Trophoblast cell (in vitro differentiated cells and primary cell): Measurements from ENCODE around the gene DGKD.
"Not testable (repeated sequence)": the region's sequence is repeated elsewhere in the genome, so short reads cannot be mapped to it uniquely, and the experiment has no call there.

ENCODE experiments used
- DNase-seq, 2 donors: peaks; one replicate each; pipeline ENCODE4 v3.0.0-alpha.2; 2016
- H2AFZ ChIP-seq: 2 replicates; pipeline ENCODE4 v1.6.1; 2013; ENCODE audit warnings: low read length, moderate library complexity, mild to moderate bottlenecking; ENCODE audit not compliant: insufficient read depth, poor library complexity
- H2AK5ac ChIP-seq: 2 replicates; pipeline ENCODE4 v1.6.1; 2013; ENCODE audit warnings: mild to moderate bottlenecking, low read length
- H2BK120ac ChIP-seq: 2 replicates; pipeline ENCODE4 v1.6.1; 2013; ENCODE audit warnings: low read length, mild to moderate bottlenecking, moderate library complexity; ENCODE audit not compliant: insufficient read depth, poor library complexity
- H2BK12ac ChIP-seq: 2 replicates; pipeline ENCODE4 v1.6.1; 2013; ENCODE audit warnings: mild to moderate bottlenecking, low read length, moderate library complexity
- H2BK5ac ChIP-seq: 2 replicates; pipeline ENCODE4 v1.6.1; 2013; ENCODE audit warnings: low read length, low read depth, moderate library complexity, mild to moderate bottlenecking; ENCODE audit not compliant: poor library complexity
- H3K14ac ChIP-seq: 2 replicates; pipeline ENCODE4 v1.6.1; 2013; ENCODE audit warnings: mild to moderate bottlenecking, low read length
- H3K18ac ChIP-seq: 2 replicates; pipeline ENCODE4 v1.6.1; 2013; ENCODE audit warnings: mild to moderate bottlenecking, low read length
- H3K23ac ChIP-seq: 2 replicates; pipeline ENCODE4 v1.6.1; 2013; ENCODE audit warnings: low read length
- H3K27ac ChIP-seq: 2 replicates; pipeline ENCODE4 v1.5.1; 2013; ENCODE audit warnings: low read depth, mild to moderate bottlenecking, inconsistent platforms, low read length, moderate library complexity
- H3K27me3 ChIP-seq: 2 replicates; pipeline ENCODE4 v1.6.1; 2013; ENCODE audit warnings: inconsistent platforms, mild to moderate bottlenecking, low read length, moderate library complexity; ENCODE audit not compliant: insufficient read depth
- H3K36me3 ChIP-seq, 2 experiments: 1 replicate in 1 of 2; 2 replicates in 1 of 2; pipeline ENCODE4 v1.6.1; 2013; ENCODE audit warnings: low read length in 2 of 2, mild to moderate bottlenecking in 2 of 2, moderate library complexity in 1 of 2; ENCODE audit not compliant: insufficient read depth in 2 of 2, control insufficient read depth in 1 of 2
- H3K4ac ChIP-seq: 2 replicates; pipeline ENCODE4 v1.6.1; 2013; ENCODE audit warnings: low read depth, mild to moderate bottlenecking, low read length, moderate library complexity
- H3K4me1 ChIP-seq, 2 experiments: 1 replicate in 1 of 2; 2 replicates in 1 of 2; pipeline ENCODE4 v1.6.1; 2013; ENCODE audit warnings: low read length in 2 of 2, mild to moderate bottlenecking in 2 of 2, moderate library complexity in 1 of 2; ENCODE audit not compliant: insufficient read depth in 2 of 2, control insufficient read depth in 1 of 2
- H3K4me2 ChIP-seq: 2 replicates; pipeline ENCODE4 v1.6.1; 2013; ENCODE audit warnings: inconsistent platforms, mild to moderate bottlenecking, low read length, moderate library complexity
- H3K4me3 ChIP-seq: 2 replicates; pipeline ENCODE4 v1.5.1; 2013; ENCODE audit warnings: mild to moderate bottlenecking, low read depth, low read length, inconsistent platforms
- H3K79me1 ChIP-seq: one replicate; pipeline ENCODE4 v1.6.1; 2013; ENCODE audit warnings: low read length
- H3K79me2 ChIP-seq: 2 replicates; pipeline ENCODE4 v1.6.1; 2013; ENCODE audit warnings: low read length, mild to moderate bottlenecking; ENCODE audit not compliant: control insufficient read depth, insufficient read depth, poor library complexity
- H3K9ac ChIP-seq: 2 replicates; pipeline ENCODE4 v1.6.1; 2013; ENCODE audit warnings: mild to moderate bottlenecking, low read length
- H3K9me3 ChIP-seq: 2 replicates; pipeline ENCODE4 v1.6.1; 2013; ENCODE audit warnings: low read depth, mild to moderate bottlenecking, control low read depth, inconsistent platforms, low read length; ENCODE audit not compliant: insufficient read depth
- H4K12ac ChIP-seq: 2 replicates; pipeline ENCODE4 v1.6.1; 2013; ENCODE audit warnings: low read depth, mild to moderate bottlenecking, low read length, moderate library complexity
- H4K8ac ChIP-seq: 2 replicates; pipeline ENCODE4 v1.6.1; 2013; ENCODE audit warnings: low read depth, mild to moderate bottlenecking, low read length, moderate library complexity
- H4K91ac ChIP-seq: one replicate; pipeline ENCODE4 v1.6.1; 2013; ENCODE audit warnings: low read depth, mild to moderate bottlenecking, low read length, moderate library complexity
- WGBS: extraction: QIAGEN DNeasy Blood & Tissue Kit; methylation state at CpG from one replicate; pipeline ENCODE4 v1.1.7; 2013; ENCODE audit warnings: missing lambda C conversion rate; ENCODE audit not compliant: insufficient read length, insufficient coverage; ENCODE audit errors: extremely low coverage; 5-methylcytosine and 5-hydroxymethylcytosine counted together

DGKD gene

DNA sequence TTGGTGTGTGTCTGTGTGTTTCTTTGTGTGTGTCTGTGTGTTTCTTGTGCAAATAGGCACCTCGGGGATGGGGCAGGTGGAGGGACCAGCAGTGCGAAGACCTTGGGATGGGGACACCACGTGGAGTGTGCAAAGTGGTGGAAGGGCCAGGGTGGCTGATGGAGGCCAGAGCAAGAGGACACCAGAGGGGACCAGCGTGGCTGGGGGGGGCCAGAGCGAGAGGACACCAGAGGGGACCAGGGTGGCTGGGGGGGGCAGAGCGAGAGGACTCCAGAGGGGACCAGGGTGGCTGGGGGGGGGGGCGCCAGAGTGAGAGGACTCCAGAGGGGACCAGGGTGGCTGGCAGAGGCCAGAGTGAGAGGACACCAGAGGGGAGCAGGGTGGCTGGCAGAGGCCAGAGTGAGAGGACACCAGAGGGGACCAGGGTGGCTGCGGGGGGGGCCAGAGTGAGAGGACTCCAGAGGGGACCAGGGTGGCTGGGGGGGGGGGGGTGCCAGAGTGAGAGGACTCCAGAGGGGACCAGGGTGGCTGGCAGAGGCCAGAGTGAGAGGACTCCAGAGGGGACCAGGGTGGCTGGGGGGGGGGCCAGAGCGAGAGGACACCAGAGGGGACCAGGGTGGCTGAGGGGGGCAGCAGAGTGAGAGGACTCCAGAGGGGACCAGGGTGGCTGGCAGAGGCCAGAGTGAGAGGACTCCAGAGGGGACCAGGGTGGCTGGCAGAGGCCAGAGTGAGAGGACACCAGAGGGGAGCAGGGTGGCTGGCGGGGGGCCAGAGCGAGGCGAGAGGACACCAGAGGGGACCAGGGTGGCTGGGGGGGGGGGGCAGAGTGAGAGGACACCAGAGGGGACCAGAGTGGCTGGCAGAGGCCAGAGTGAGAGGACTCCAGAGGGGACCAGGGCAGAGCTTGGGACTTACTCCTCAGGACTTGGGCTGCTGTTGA lies 42.7 kb downstream of the DGKD start:
- H3K79me1 ChIP-seq, H2BK12ac ChIP-seq, H3K36me3 ChIP-seq: not testable (repeated sequence)

DNA sequence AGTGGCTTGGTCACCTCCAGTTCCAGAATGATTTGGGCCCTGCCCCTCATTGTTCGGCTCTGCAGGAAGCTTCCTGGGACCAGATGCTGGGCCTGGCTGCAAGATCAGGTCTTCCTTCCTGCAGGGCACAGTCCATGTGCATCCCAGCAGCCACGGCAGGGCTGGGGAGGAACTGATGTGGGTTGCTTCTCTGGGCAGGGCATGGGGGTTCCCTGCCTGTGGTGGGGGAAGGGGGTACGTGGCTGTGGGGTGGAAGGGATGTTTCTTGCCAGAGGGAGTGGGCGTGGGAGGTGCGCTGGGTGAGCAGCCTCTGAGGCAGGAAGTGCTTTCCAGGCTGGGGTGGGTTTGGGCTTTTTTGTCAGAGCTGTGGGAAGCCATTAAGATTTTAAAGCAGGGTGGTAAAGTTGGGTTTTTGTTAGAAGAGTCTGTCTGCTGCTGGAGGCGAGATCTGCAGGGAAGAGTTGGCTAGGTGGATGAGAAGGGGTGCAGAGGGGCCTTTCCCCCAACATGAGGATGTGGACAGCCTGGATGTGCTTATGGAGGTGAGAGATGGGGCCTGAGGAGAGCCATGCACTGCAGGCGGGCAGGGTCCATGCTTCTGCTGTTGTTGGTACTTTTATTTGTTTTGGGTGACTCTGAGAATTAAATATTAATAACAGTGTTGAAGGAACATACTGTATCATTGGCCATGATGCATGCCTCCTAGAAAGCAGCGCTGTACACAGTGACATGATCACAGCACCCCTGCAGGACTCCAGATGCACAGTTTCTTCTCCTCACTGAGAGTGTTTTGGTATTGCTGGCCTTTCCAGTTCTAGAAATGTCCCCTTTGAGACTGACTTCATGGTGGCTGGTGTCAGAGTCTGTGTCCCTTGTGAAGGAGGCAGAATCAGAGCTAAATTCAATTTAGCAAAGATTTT lies 45.3 kb downstream of the DGKD start:
- H2AK5ac ChIP-seq = no peak overlapping the region
- no peaks in the 10 kb centered on the region for H3K79me1 ChIP-seq
- H3K23ac ChIP-seq = no peak overlapping the region
- WGBS = no CpG with 5 or more reads among the region's 8 CpGs
- H3K9me3 ChIP-seq = no peaks in the 10 kb centered on the region
- no peaks in the 10 kb centered on the region for H3K4me1 ChIP-seq
- no peak overlapping the region for H3K4me2 ChIP-seq
- no peak overlapping the region for H3K4me3 ChIP-seq
- no peak overlapping the region for H2BK12ac ChIP-seq
- no peak overlapping the region for H3K9ac ChIP-seq
- H3K14ac ChIP-seq = no peak overlapping the region
- no peak overlapping the region for H3K27ac ChIP-seq
- H3K4ac ChIP-seq = no peak overlapping the region
- peaks cover 0 to 5% of the 10 kb centered on the region in 2 experiments for H3K36me3 ChIP-seq
- H4K91ac ChIP-seq = no peak overlapping the region
- H2BK120ac ChIP-seq = no peak overlapping the region
- H4K8ac ChIP-seq = no peak overlapping the region
- H3K79me2 ChIP-seq = no peaks in the 10 kb centered on the region
- H3K27me3 ChIP-seq = no peaks in the 10 kb centered on the region
- DNase-seq = no peak
- no peak overlapping the region for H4K12ac ChIP-seq
- no peak overlapping the region for H3K18ac ChIP-seq
- H2AFZ ChIP-seq = peak overlapping the region; percentile 1
- no peak overlapping the region for H2BK5ac ChIP-seq

More for the DNA sequence above, 42.7 kb downstream of the DGKD start:
- H3K4me1 ChIP-seq, H3K23ac ChIP-seq, H2BK5ac ChIP-seq, H2AFZ ChIP-seq, H3K18ac ChIP-seq, H3K4ac ChIP-seq, H2AK5ac ChIP-seq, H3K27ac ChIP-seq, H3K14ac ChIP-seq, H3K27me3 ChIP-seq, H2BK120ac ChIP-seq, H4K12ac ChIP-seq, H4K8ac ChIP-seq, H4K91ac ChIP-seq, H3K4me3 ChIP-seq, H3K79me2 ChIP-seq, H3K9me3 ChIP-seq, DNase-seq, H3K9ac ChIP-seq, H3K4me2 ChIP-seq: not testable (repeated sequence)
- WGBS = no CpG with 5 or more reads among the region's 12 CpGs

DNA sequence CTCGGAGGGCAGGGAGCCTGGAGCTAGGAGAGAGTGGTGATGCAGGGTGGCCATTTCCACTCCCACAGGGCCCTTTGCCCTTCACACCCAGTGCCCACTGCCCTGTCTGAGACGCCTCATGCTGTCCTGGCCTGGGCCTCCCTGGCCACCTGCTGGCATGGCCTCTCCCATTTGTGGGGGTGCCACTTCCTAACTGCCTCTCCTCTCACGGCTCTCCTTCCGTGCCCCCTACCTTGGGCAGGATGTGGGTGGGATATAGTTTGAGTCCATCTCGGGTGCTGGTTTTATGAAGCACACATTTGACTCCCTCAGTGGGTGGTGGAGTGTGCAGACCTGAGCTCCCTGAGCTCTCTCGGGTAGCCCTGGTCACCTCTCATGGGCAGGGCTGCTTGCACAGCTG lies 46.0 kb downstream of the DGKD start:
- no CpG with 5 or more reads among the region's 6 CpGs for WGBS
- Histone ChIP-seq H3K18ac (no peak overlapping the region), H3K27ac (no peak overlapping the region), H4K12ac (no peak overlapping the region), H3K79me2 (no peaks in the 10 kb centered on the region), H3K27me3 (no peaks in the 10 kb centered on the region), H3K9ac (no peak overlapping the region), H4K8ac (no peak overlapping the region), H3K4ac (no peak overlapping the region), H3K4me3 (no peak overlapping the region), H3K36me3 (peaks cover 0 to 5% of the 10 kb centered on the region in 2 experiments), H3K9me3 (no peaks in the 10 kb centered on the region), H3K4me1 (no peaks in the 10 kb centered on the region), H3K4me2 (no peak overlapping the region), H2BK5ac (no peak overlapping the region), H2AFZ (no peak overlapping the region), H3K79me1 (no peaks in the 10 kb centered on the region), H2AK5ac (no peak overlapping the region), H2BK12ac (no peak overlapping the region), H3K14ac (no peak overlapping the region), H3K23ac (no peak overlapping the region), H4K91ac (no peak overlapping the region), H2BK120ac (no peak overlapping the region)
- DNase-seq = no peak

DNA sequence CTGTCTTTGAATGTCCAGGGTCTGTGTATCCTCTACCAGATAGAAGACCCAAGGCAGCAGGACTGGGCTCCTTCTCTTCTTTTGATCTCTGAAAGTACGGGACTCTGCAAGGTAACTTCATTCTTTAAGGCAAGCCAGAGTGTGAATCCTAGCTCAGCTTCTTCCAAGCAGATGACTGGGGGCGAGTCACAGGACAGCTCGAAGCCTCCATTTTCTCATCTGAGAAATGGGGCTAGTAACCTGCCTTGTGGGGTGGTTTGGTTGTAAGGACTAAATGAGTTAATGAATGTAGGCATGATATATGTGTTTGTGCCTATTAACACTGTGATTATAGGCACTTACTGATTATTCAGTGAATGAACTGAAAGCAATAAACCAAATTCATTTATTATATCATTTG lies 46.7 kb downstream of the DGKD start:
- no peak overlapping the region for H2AFZ ChIP-seq
- H3K79me1 ChIP-seq = no peaks in the 10 kb centered on the region
- DNase-seq = no peak
- no peaks in the 10 kb centered on the region for H3K4me1 ChIP-seq
- H4K91ac ChIP-seq = no peak overlapping the region
- H3K79me2 ChIP-seq = no peaks in the 10 kb centered on the region
- no CpG with 5 or more reads among the region's 3 CpGs for WGBS
- H3K23ac ChIP-seq = no peak overlapping the region
- no peak overlapping the region for H3K4ac ChIP-seq
- no peak overlapping the region for H3K4me3 ChIP-seq
- H3K14ac ChIP-seq = no peak overlapping the region
- H4K8ac ChIP-seq = no peak overlapping the region
- no peak overlapping the region for H2BK12ac ChIP-seq
- H3K9me3 ChIP-seq = no peaks in the 10 kb centered on the region
- H3K36me3 ChIP-seq = peaks cover 0 to 5% of the 10 kb centered on the region in 2 experiments
- H3K9ac ChIP-seq = no peak overlapping the region
- no peak overlapping the region for H2AK5ac ChIP-seq
- H3K27ac ChIP-seq = no peak overlapping the region
- H3K27me3 ChIP-seq = no peaks in the 10 kb centered on the region
- H2BK5ac ChIP-seq = no peak overlapping the region
- H4K12ac ChIP-seq = no peak overlapping the region
- H3K18ac ChIP-seq = no peak overlapping the region
- H2BK120ac ChIP-seq = no peak overlapping the region
- no peak overlapping the region for H3K4me2 ChIP-seq
